Ureter (tissue), 1 donor: Measurements from ENCODE around the gene CNOT6. TPM values are rescaled to one million over a fixed set of nuclear protein-coding genes. Genes with fewer than 3 reads are reported as not detected.
A peak's percentile ranks its signal among the peaks of the same experiment; 100 is the strongest.
"Not testable (repeated sequence)": the region's sequence is repeated elsewhere in the genome, so short reads cannot be mapped to it uniquely, and the experiment has no call there.

Experiments used
- DNase-seq: peaks from one replicate; pipeline ENCODE4 v3.0.0-alpha.2; 2020; ENCODE audit warnings: low spot score
- total RNA-seq: library from RNA; stranded (reverse); gene quantifications from one replicate; pipeline ENCODE4 v1.2.4, GENCODE V29; 2023
- donor health status: DM: yes; HTN: yes; CAD: no.

Gene CNOT6
- 29.6 TPM for total RNA-seq

- peak; percentile 92 for DNase-seq
Observed at GRCh38 chr5:180494060-180494509, at the start of gene CNOT6. CNOT6 (plus strand) TSS chr5:180494379; CDS start chr5:180529277, 34,898 bp downstream.

- no peak for DNase-seq
Observed at GRCh38 chr5:180454752-180455151, 39.4 kb upstream of the CNOT6 start.

- DNase-seq: no peak
Observed at GRCh38 chr5:180455872-180456271, 38.3 kb upstream of the CNOT6 start.

DNA sequence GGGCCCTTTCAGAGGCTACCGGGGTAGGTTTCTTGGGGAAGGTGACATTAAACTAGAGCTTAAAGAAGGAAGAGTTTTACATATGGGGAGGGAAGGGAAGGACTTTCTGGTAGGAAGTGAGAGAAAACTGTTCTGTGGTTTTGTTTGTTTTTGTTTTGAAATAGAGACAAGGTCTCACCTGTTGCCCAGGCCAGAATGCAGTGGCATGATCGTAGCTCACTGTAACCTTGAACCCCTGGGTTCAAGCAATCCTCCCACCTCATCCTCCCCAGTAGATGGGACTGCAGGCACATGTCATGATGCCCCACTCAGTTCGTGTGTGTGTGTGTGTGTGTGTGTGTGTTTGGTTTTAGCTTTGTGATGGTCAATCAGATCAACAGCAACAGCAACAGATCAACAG, 37.4 kb upstream of the CNOT6 start:
- no peak for DNase-seq

DNA sequence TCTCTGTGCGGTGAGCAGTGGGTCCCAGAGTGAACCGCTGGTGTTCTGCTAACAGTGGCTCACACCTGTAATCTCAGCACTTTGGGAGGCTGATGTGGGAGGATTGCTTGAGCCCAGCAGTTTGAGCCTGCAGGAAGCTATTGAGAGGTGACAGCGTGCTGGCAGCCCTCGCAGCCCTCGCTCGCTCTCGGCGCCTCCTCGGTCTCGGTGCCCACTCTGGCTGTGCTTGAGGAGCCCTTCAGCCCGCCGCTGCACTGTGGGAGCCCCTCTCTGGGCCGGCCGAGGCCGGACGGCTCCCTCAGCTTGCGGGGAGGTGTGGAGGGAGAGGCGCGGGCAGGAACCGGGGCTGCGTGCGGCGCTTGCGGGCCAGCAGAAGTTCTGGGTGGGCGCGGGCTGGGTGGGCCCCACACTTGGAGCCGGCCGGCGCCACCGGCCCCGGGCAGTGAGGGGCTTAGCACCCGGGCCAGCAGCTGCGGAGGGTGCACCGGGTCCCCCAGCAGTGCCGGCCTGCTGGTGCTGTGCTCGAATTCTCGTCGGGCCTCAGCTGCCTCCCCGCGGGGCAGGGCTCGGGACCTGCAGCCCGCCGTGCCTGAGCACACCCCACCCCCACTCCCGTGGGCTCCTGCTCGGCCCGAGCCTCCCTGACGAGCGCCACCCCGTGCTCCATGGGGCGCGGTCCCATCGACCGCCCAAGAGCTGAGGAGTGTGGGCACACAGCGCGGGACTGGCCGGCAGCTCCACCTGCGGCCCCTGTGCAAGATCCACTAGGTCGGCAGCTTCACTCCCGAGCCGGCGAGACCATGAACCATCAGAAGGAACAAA, 35.1 kb upstream of the CNOT6 start:
- DNase-seq: not testable (repeated sequence)

- not testable (repeated sequence) for DNase-seq
Observed at GRCh38 chr5:180459674-180460142, 34.5 kb upstream of the CNOT6 start.

- DNase-seq: no peak
Observed at GRCh38 chr5:180460834-180461233, 33.3 kb upstream of the CNOT6 start.

- DNase-seq: no peak
Observed at GRCh38 chr5:180461303-180461702, 32.9 kb upstream of the CNOT6 start.

DNA sequence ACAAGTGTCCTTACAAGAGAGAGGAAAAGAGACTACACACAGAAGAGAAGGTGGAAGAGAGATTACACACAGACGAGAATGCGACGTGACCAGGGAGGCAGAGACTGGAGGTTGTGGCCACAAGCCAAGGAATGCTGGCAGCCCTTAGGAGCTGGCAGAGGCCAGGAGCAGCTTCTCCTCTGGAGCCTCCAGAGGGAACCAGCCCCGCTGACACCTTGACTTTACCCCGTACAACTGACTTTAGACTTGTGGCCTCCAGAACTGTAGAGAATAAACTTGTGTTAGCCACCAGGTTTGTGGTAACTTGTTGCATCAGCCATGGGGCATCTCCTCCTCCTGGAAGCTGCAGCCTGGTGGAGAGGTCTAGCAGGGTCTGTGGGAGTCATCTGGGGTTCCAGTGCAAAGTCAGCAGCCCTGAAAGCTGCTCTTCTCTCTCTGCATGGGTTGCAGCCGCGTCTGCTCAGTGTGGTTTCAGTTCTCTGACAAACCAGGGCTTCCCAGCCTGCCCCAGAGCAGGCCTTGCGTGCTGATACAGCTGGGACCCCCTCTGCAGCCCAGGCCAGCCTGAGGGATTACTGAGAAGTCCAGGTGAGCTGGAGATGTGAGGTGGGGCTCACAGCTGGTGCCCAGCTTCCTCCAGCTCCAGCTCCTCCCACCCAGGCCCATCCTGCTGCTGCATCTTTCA, 30.8 kb upstream of the CNOT6 start:
- DNase-seq: no peak

DNA sequence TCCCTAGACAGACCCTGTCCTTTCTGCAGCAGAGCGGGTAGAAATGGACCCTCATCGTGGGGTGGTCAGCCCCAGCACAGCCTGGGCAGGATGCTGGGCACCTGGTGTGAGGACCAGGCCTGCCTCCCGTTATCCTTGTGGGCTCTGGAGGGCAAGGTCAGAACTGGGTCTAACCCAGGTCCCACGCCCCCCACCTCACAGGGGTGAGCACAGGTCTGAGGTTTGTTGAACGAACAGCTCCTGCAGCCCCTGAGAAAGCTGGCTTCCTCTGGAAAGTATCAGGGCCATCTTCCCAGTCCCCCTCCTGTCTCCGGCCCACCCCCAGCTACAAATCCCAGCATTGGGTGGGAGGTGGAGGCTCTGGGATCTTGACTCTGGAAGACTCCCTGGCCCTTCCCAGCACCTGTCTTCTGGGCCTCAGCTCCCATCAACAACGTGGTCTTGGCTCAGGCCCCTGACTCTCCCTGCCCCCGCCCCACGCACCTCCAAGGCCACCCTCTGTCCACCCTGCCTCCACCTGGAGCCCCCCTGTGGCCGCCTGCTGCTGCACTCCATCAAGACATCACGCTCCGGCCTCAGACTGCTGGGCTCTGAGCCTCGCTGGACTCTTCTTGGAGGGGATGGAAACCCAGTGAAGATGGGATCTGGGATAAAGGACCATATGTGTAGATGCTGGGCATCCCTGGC, 30.1 kb upstream of the CNOT6 start:
- DNase-seq: no peak

DNA sequence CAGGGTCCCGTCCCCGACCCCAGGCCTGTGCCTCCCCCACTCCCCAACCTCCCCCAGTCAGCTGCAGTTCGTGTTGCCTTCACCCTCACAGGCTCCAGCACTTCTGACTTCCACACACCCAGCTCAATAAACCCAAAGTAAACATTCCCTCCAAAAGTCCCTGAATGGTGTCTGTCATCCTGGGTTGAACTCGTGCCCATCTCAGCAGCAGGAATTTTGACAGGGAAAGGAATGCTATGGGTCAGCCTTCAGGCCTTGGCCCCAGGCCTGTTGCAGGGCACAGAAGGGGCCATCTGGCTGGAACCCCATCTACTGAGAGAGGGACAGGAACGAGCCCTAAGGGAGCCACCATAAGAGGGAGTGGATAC, 29.6 kb upstream of the CNOT6 start:
- DNase-seq: no peak

DNA sequence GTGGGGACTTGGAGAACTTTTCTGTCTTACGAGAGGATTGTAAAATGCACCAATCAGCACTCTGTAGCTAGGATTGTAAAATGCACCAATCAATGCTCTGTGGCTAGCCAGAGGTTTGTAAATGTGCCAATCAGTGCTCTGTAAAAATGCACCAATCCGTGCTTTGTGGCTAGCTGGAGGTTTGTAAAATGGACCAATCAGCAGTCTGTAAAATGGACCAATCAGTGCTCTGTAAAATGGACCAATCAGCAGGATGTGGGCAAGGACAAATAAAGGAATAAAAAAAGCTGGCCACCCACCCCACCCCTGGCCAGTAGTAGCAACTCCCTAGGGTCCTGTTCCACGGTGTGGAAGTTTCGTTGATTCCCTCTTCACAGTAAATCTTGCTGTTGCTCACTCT, 29.1 kb upstream of the CNOT6 start:
- not testable (repeated sequence) for DNase-seq

GRCh38 chr5:180466316-180466715, 27.9 kb upstream of the CNOT6 start:
- DNase-seq: no peak

DNA sequence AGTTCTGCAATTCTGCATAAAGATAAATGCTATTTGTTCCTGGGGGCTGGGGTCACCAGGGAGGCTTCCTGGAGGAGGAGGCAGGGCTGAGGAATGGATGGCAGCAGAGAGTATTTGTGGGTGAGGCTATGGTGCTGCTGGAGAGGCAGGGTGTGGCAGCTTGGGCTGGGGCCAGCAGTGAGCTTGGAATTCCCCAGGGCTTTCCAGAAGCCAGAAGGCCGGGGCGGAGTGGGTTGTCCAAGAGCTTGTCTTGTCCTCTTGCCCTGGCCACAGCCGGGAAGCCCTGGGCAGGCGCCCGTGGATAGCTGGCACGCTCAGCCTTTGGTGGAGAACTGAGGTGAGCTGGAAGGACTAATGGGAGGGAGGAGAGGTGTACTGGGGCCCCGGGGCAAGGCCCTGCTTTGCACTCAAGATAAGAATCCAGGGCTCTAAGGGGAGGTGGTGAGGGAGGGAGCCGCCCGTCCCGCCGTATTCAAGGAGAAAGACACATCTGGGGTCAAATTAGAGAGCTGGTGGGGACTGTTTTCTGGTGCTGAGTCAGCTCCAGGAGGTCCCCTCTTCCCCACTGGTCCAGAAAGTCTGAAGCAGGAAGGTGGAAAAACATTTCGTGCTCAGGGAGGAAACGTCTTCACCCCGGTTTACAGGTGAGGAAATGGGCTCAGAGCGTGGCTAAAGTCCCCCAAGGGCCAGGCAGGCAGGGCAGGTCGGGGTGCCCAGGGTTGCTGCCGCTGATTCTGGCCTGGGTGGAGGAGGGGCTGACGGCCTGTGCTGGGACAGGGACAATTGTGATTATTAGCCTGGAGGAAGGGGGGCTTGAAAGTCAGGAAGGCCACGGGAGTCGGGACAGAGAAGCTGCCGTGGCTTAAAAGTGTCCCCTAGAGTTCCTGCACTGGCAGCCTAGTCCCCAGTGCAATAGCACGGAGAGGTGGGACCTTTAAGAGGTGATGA, 26.9 kb upstream of the CNOT6 start:
- no peak for DNase-seq

DNA sequence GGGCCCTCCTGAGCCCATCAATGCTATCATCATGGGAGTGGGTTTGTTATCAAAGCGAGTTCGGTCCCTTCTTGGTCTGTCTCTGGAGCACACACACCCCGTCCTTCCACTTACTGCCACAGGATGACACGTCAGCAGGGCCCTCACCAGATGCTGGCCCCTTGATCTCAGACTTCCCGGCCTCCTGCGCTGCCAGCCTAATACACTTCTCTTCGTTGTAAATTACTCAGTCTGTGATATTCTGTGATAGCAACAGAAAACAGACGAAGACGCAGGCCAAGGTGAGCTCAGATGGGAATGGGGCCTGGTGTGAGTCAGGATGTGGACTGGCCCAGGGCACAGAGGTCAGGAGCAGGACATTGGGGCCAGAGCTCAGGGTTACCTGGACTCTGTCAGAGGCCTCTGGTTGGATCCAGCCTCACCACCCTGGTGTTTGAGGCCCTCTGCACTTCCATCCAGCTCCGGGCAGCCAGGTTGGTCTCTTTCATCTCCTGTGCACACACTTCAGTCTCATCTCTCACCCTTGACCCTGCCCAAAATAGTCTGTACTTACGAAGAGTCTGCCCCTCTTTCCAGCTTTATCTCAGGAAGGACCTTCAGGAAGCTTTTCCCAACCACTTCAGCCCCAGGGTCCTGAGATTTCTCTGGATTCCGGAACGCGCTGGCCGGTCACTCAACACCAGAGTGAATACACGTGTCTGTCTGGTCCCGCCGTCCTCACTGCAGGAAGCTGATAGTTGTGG, 26.0 kb upstream of the CNOT6 start:
- DNase-seq: no peak

GRCh38 chr5:180468732-180469585, 25.2 kb upstream of the CNOT6 start:
- no peak for DNase-seq

DNA sequence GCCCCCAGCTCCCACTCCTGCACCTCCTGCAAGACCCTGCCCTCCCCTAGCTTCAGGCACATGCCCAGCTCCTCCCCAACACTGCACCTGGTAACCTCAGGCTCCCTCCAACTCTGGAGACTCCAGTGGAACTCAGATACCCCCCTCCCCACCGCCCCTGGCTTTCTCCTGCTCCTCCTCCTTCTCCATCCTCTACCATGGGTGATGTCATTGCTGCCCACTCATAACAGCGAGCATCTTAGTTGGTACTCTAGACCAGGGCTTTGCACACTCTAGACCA, 24.7 kb upstream of the CNOT6 start:
- no peak for DNase-seq

- no peak for DNase-seq
Observed at GRCh38 chr5:180469866-180470265, 24.3 kb upstream of the CNOT6 start.

DNA sequence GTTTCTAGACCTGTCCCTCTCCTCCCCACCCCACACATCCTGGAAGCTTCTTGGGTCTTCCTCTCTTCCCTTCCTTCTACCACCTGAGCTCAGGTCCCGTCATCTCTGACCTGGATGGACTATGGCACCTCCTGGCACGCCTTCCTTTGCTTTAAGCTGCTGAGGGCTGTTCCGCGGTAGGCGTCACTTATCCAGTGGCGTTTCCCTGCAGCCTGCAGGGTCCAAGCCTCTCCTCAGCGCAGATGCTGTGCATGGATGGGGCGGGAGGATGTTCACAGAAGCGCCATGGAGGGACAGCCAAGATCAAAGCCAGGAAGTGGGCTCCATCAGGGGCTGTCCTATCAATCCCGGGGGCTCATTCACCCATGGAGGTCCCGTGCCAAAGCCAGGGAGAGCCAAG, 23.8 kb upstream of the CNOT6 start:
- peak; percentile 28 for DNase-seq
